ENCODE measurements around the gene PWWP2B. TPM values are rescaled to one million over a fixed set of nuclear protein-coding genes. Genes with fewer than 3 reads are reported as not detected.

PWWP2B gene
- total and polyA plus RNA-seq, 2 of the 8 experiments (the other 6 are each of a cell fraction or from before 2014, with no cell fraction given), result 5.3 to 10.8 TPM

- Histone ChIP-seq H4K8ac (ENCODE audit: extremely low read depth, insufficient read depth, low read length) (no peak overlapping the region), H2BK20ac (ENCODE audit: low read length) (0 out of 2 replicates have a peak overlapping the region, but pooled peaks have one; percentile 32), H3K23ac (ENCODE audit: insufficient read length) (no peak overlapping the region), H3K9ac (replicated peaks in 1 of 4; ENCODE audit: extremely low read depth in 1 of 4, low read depth in 3 of 4, low read length in 3 of 4) (no peak overlapping the region), H2AK5ac (ENCODE audit: low read depth, low read length) (no peak overlapping the region), H2BK15ac (ENCODE audit: low read length) (no peak overlapping the region), H2BK5ac (ENCODE audit: low read depth, low read length) (0 out of 2 replicates have a peak overlapping the region, but pooled peaks have one; percentile 60), H3K4me1 (replicated peaks in 1 of 4; ENCODE audit: control insufficient read depth in 3 of 4, insufficient read depth in 4 of 4, low read length in 3 of 4) (peaks cover 0 to 13% (median 3%) of the 10 kb centered on the region in 4 experiments; a peak in 4 of 7 replicates), H3K4me3 (ENCODE audit: extremely low read depth in 1 of 4, insufficient read depth in 2 of 4, low read depth in 3 of 4, low read length in 4 of 4) (no peak overlapping the region), H3K27me3 (replicated peaks in 1 of 4; ENCODE audit: control insufficient read depth in 3 of 4, extremely low read depth in 1 of 4, insufficient read depth in 3 of 4, low read length in 3 of 4) (no peaks in the 10 kb centered on the region; a peak in 1 of 7 replicates), H4K20me1 (replicated peaks in 1 of 2; ENCODE audit: control insufficient read depth in 1 of 2, insufficient read depth in 2 of 2, low read length in 2 of 2) (no peaks in the 10 kb centered on the region), H3K14ac (ENCODE audit: insufficient read length) (no peak overlapping the region), H3K18ac (ENCODE audit: extremely low read depth, low read length) (no peak overlapping the region), H4K5ac (ENCODE audit: insufficient read length, low read depth, low read length) (no peak overlapping the region), H3K79me1 (ENCODE audit: low read depth, low read length) (no peaks in the 10 kb centered on the region), H4K91ac (replicated peaks; ENCODE audit: insufficient read length, low read length) (no peak overlapping the region), H2BK120ac (replicated peaks; ENCODE audit: low read depth, low read length) (no peak overlapping the region), H3K56ac (replicated peaks; ENCODE audit: insufficient read length, low read depth, low read length) (no peak overlapping the region), H2BK12ac (ENCODE audit: low read depth, low read length) (no peak overlapping the region), H3K23me2 (ENCODE audit: low read depth, low read length) (no peaks in the 10 kb centered on the region), H3K4me2 (ENCODE audit: insufficient read depth in 1 of 2, low read depth in 2 of 2, low read length in 2 of 2) (no peak overlapping the region), H3K79me2 (ENCODE audit: control insufficient read depth in 1 of 2, insufficient read depth in 2 of 2, low read length in 2 of 2) (no peaks in the 10 kb centered on the region), H3K27ac (ENCODE audit: low read depth, low read length) (no peak overlapping the region), H3K9me3 (ENCODE audit: insufficient read depth in 2 of 2, low read depth in 1 of 2, low read length in 1 of 2) (peaks cover 0 to 2% of the 10 kb centered on the region in 2 experiments; a peak in 1 of 4 replicates), H2AFZ (ENCODE audit: low read length) (no peak overlapping the region), H3K36me3 (ENCODE audit: control insufficient read depth in 2 of 4, insufficient read depth in 4 of 4, low read length in 3 of 4) (no peaks in the 10 kb centered on the region), H3K4ac (replicated peaks; ENCODE audit: insufficient read length, low read depth, low read length) (no peak overlapping the region)
- no peak for FAIRE-seq
- WGBS, 2 experiments (ENCODE audit: extremely low coverage in 1 of 2, insufficient coverage in 1 of 2, insufficient read length in 1 of 2, insufficient replicate concordance in 2 of 2, low coverage in 1 of 2, low lambda C conversion rate in 2 of 2, missing lambda C conversion rate in 1 of 2), result 93% methylated on average over 28 of the region's 31 CpGs; no CpG with 5 or more reads in 1 of the 2 experiments
- DNase-seq (ENCODE audit: low read depth in 1 of 2, low spot score in 2 of 2), result no peak
- CTCF ChIA-PET (ENCODE audit: partially characterized antibody), result interaction anchor here (0.6 to 4.6 kb wide), 10 partner anchors 9 to 188 kb away, joined by 3 to 48 read pairs (median 4); no protein-coding TSS in a partner anchor
- POLR2A ChIA-PET (ENCODE audit: partially characterized antibody), result interaction anchor here (0.7 to 1.8 kb wide), 2 partner anchors 10 to 19 kb away, joined by 3 to 5 read pairs; no protein-coding TSS in a partner anchor
- TF ChIP-seq CHD2 (IDR thresholded peaks at IDR 0.05; ENCODE audit: low read length), result no peak
- TF ChIP-seq TEAD4 (IDR thresholded peaks at IDR 0.05; ENCODE audit: low read depth, low read length), result no peak
- no peak for TF ChIP-seq JUN (IDR thresholded peaks at IDR 0.05; ENCODE audit: low read depth, low read length)
- no peak for TF ChIP-seq GABPA (IDR thresholded peaks at IDR 0.05; ENCODE audit: borderline replicate concordance, insufficient read depth, low read length)
- TF ChIP-seq ZNF274 (IDR thresholded peaks at IDR 0.05; ENCODE audit: borderline replicate concordance, extremely low read depth, low read length), result no peak
- TF ChIP-seq USF2 (IDR thresholded peaks at IDR 0.05; ENCODE audit: low read length), result no peak
- TF ChIP-seq ASH2L (IDR thresholded peaks at IDR 0.05; ENCODE audit: low read length), result no peak
- no peak for TF ChIP-seq SIN3A (conservative IDR thresholded peaks at IDR 0.05 in 1 of 2, IDR thresholded peaks at IDR 0.05 in 1 of 2; ENCODE audit: low read depth in 1 of 2, low read length in 2 of 2)
- TF ChIP-seq RFX5 (IDR thresholded peaks at IDR 0.05; ENCODE audit: borderline replicate concordance, low read depth, low read length), result no peak
- TF ChIP-seq FOSL1 (IDR thresholded peaks at IDR 0.05; ENCODE audit: insufficient read depth, low read depth, low read length), result no peak
Measured at GRCh38 chr10:132370426-132371340, 26.3 kb upstream of the PWWP2B start.

All from H1 (cell line).